Right ventricle myocardium inferior (tissue), 1 donor: ENCODE data around the gene CHAT. TPM values are rescaled to one million over a fixed set of nuclear protein-coding genes. Genes with fewer than 3 reads are reported as not detected.

ENCODE experiments used
- ATAC-seq: fragments of 200-7000 bp; cut with Tn5 transposase; one replicate; pipeline ENCODE4 v1.9.1; 2020; ENCODE audit warnings: mild to moderate bottlenecking, moderate library complexity
- DNase-seq: peaks from one replicate; pipeline ENCODE4 v3.0.0; 2021; ENCODE audit errors: missing footprints
- intact Hi-C: fragments of 100-400 bp; cut with DNase I; formaldehyde crosslinking; loops from one replicate; pipeline ENCODE4 v1.11.0; 2022
- total RNA-seq: library from RNA; stranded (reverse); fragmentation: NEBNext Ultra II Directional; extraction: Animal tissue kit (Norgen Biotek cat#: 25700); gene quantifications from one replicate; pipeline ENCODE4 v1.2.1, GENCODE V29; 2021
- donor health status: DM: no; HTN: yes; CAD: no; lungs with severe emphysema.

CHAT gene
- total RNA-seq, 1 donor from 2014 or later: not detected

- ATAC-seq (no peak), DNase-seq (no peak)
- intact Hi-C loops: no loop called here
Measured at GRCh38 chr10:49645871-49646870, 32.3 kb downstream of the CHAT start.

- DNase-seq (no peak), ATAC-seq (no peak)
- intact Hi-C loops: no loop called here
Measured at GRCh38 chr10:49647554-49647953, 33.7 kb downstream of the CHAT start.

- ATAC-seq: no peak
- no peak for DNase-seq
Measured at GRCh38 chr10:49647985-49648795, 34.4 kb downstream of the CHAT start.

GRCh38 chr10:49649294-49649693 lies 35.5 kb downstream of the CHAT start:
- DNase-seq (no peak), ATAC-seq (no peak)
- intact Hi-C loops: no loop called here

More at GRCh38 chr10:49647985-49648795, 34.4 kb downstream of the CHAT start:
- intact Hi-C loops: no loop called here

GRCh38 chr10:49649936-49650723 lies 36.3 kb downstream of the CHAT start:
- DNase-seq (no peak), ATAC-seq (no peak)
- intact Hi-C loops: no loop called here

- intact Hi-C loops: no loop called here
- ATAC-seq: no peak
- no peak for DNase-seq
Measured at GRCh38 chr10:49650724-49651034, 36.8 kb downstream of the CHAT start.

GRCh38 chr10:49651039-49651835 lies 37.4 kb downstream of the CHAT start:
- DNase-seq (no peak), ATAC-seq (no peak)
- intact Hi-C loops: no loop called here

GRCh38 chr10:49651917-49652316 lies 38.1 kb downstream of the CHAT start:
- ATAC-seq (no peak), DNase-seq (no peak)
- intact Hi-C loops: no loop called here

GRCh38 chr10:49652421-49653272 lies 38.8 kb downstream of the CHAT start:
- intact Hi-C loops: no loop called here
- ATAC-seq (no peak), DNase-seq (no peak)

- DNase-seq (no peak), ATAC-seq (no peak)
- intact Hi-C loops: no loop called here
Measured at GRCh38 chr10:49653273-49653929, 39.6 kb downstream of the CHAT start.

- intact Hi-C loops: no loop called here
- no peak for DNase-seq
- ATAC-seq: no peak
Measured at GRCh38 chr10:49654036-49654693, 40.3 kb downstream of the CHAT start.

GRCh38 chr10:49655099-49655498 lies 41.3 kb downstream of the CHAT start:
- ATAC-seq: no peak
- no peak for DNase-seq
- intact Hi-C loops: no loop called here

GRCh38 chr10:49656845-49657493 lies 43.1 kb downstream of the CHAT start:
- DNase-seq: no peak

GRCh38 chr10:49657606-49658005 lies 43.8 kb downstream of the CHAT start:
- no peak for DNase-seq
- no peak for ATAC-seq
- intact Hi-C loops: no loop called here

More at GRCh38 chr10:49656845-49657493, 43.1 kb downstream of the CHAT start:
- intact Hi-C loops: no loop called here
- ATAC-seq: no peak

GRCh38 chr10:49661140-49661856 lies 47.5 kb downstream of the CHAT start:
- DNase-seq: no peak
- no peak for ATAC-seq
- intact Hi-C loops: no loop called here
